Measurements from ENCODE around the gene PLEKHB2. TPM values are rescaled to one million over a fixed set of nuclear protein-coding genes. Genes with fewer than 3 reads are reported as not detected.
A peak's percentile ranks its signal among the peaks of the same experiment; 100 is the strongest.

PLEKHB2 gene
- total and polyA plus RNA-seq, 9 of the 15 experiments (the other 6 are each of a cell fraction or from before 2014, with no cell fraction given): 41.3 to 71.5 (median 50.2) TPM

GRCh38 chr2:131105156-131105949 lies at the start of gene PLEKHB2 (continued):
- 0 out of 2 replicates have a peak, but pooled peaks have one; percentile 8 for TF ChIP-seq ZNF609 (CRISPR knock-in tag; IDR thresholded peaks at IDR 0.05; ENCODE audit: borderline replicate concordance)
- TF ChIP-seq GABPB1 (CRISPR knock-in tag; IDR thresholded peaks at IDR 0.05): peak; percentile 73
- no peak for TF ChIP-seq RBM39 (optimal IDR thresholded peaks at IDR 0.05; ENCODE audit: low read depth, low read length)
- peak; percentile 69; the same call in 1 of the 2 replicates for TF ChIP-seq GABPA (tag; conservative IDR thresholded peaks at IDR 0.05; ENCODE audit: low read depth)
- peak; percentile 89 for TF ChIP-seq ZBTB2 (IDR thresholded peaks at IDR 0.05)
- no peak for TF ChIP-seq ZNF778 (CRISPR knock-in tag; IDR thresholded peaks at IDR 0.05)
- no peak for TF ChIP-seq CUX1 (CRISPR knock-in tag; IDR thresholded peaks at IDR 0.05)
- TF ChIP-seq ZNF740 (CRISPR knock-in tag; IDR thresholded peaks at IDR 0.05): 0 out of 2 replicates have a peak, but pooled peaks have one; percentile 22
- TF ChIP-seq ZNF740 (tag; IDR thresholded peaks at IDR 0.05): no peak
- no peak for TF ChIP-seq PHTF2 (CRISPR knock-in tag; IDR thresholded peaks at IDR 0.05)
- no peak for TF ChIP-seq ZNF24 (IDR thresholded peaks at IDR 0.05)
- peak; percentile 29 for TF ChIP-seq RBBP5 (IDR thresholded peaks at IDR 0.05; ENCODE audit: borderline replicate concordance, insufficient read depth, low read length, poor library complexity, severe bottlenecking)
- no peak for TF ChIP-seq MECOM (CRISPR knock-in tag; IDR thresholded peaks at IDR 0.05)
- no peak for TF ChIP-seq BCL6 (CRISPR knock-in tag; IDR thresholded peaks at IDR 0.05)
- no peak for TF ChIP-seq ARID1B (IDR thresholded peaks at IDR 0.05)
